Ishikawa (cell line): Measurements from ENCODE around the gene URI1.

Experiments
- CEBPB ChIP-seq: IDR thresholded peaks from 2 replicates; pipeline ENCODE4 v1.6.1; 2012
- CREB1 ChIP-seq: IDR thresholded peaks from 2 replicates; pipeline ENCODE4 v1.6.1; 2012; ENCODE audit warnings: low read depth
- EGR1 ChIP-seq: IDR thresholded peaks from 2 replicates; pipeline ENCODE4 v1.6.1; 2012
- EP300 ChIP-seq: IDR thresholded peaks from 2 replicates; pipeline ENCODE4 v1.6.1; 2012; ENCODE audit warnings: borderline replicate concordance
- FOXM1 ChIP-seq: IDR thresholded peaks from 2 replicates; pipeline ENCODE4 v1.6.1; 2012; ENCODE audit warnings: low read depth, borderline replicate concordance
- MAX ChIP-seq: IDR thresholded peaks from 2 replicates; pipeline ENCODE4 v1.6.1; 2012
- NFIC ChIP-seq: IDR thresholded peaks from 2 replicates; pipeline ENCODE4 v1.6.1; 2012
- RAD21 ChIP-seq: IDR thresholded peaks from 2 replicates; pipeline ENCODE4 v1.6.1; 2012; ENCODE audit warnings: low read depth
- REST ChIP-seq: IDR thresholded peaks from 2 replicates; pipeline ENCODE4 v1.6.1; 2012; ENCODE audit warnings: low read depth, mild to moderate bottlenecking
- TAF1 ChIP-seq: IDR thresholded peaks from 2 replicates; pipeline ENCODE4 v1.6.1; 2012; ENCODE audit warnings: low read depth, mild to moderate bottlenecking
- TCF12 ChIP-seq: IDR thresholded peaks from 2 replicates; pipeline ENCODE4 v1.6.1; 2012; ENCODE audit warnings: low read depth
- TEAD4 ChIP-seq: IDR thresholded peaks from 2 replicates; pipeline ENCODE4 v1.6.1; 2012
- USF1 ChIP-seq: IDR thresholded peaks from 2 replicates; pipeline ENCODE4 v1.6.1; 2012
- YY1 ChIP-seq: IDR thresholded peaks from 2 replicates; pipeline ENCODE4 v1.6.1; 2012; ENCODE audit warnings: low read depth
- ZBTB7A ChIP-seq: IDR thresholded peaks from 2 replicates; pipeline ENCODE4 v1.6.1; 2012; ENCODE audit warnings: low read depth

Gene URI1

GRCh38 chr19:30017172-30017571, 75.1 kb downstream of the URI1 start:
- TF ChIP-seq TEAD4: no peak
- no peak for TF ChIP-seq REST
- no peak for TF ChIP-seq CEBPB
- TF ChIP-seq TCF12: no peak
- no peak for TF ChIP-seq TAF1
- TF ChIP-seq EGR1: no peak
- no peak for TF ChIP-seq CREB1
- no peak for TF ChIP-seq RAD21
- TF ChIP-seq USF1: no peak
- TF ChIP-seq YY1: no peak
- no peak for TF ChIP-seq NFIC
- no peak for TF ChIP-seq ZBTB7A
- no peak for TF ChIP-seq MAX
- no peak for TF ChIP-seq EP300
- no peak for TF ChIP-seq FOXM1

GRCh38 chr19:30020189-30020588, 78.2 kb downstream of the URI1 start:
- no peak for TF ChIP-seq RAD21
- no peak for TF ChIP-seq CREB1
- TF ChIP-seq TAF1: no peak
- TF ChIP-seq NFIC: no peak
- no peak for TF ChIP-seq ZBTB7A
- TF ChIP-seq MAX: no peak
- TF ChIP-seq EGR1: no peak
- TF ChIP-seq USF1: no peak
- no peak for TF ChIP-seq TEAD4
- TF ChIP-seq TCF12: no peak
- no peak for TF ChIP-seq FOXM1
- no peak for TF ChIP-seq EP300
- TF ChIP-seq REST: no peak
- TF ChIP-seq YY1: no peak
- TF ChIP-seq CEBPB: no peak

GRCh38 chr19:30022659-30023058, 80.6 kb downstream of the URI1 start:
- TF ChIP-seq EGR1: no peak
- no peak for TF ChIP-seq RAD21
- TF ChIP-seq TEAD4: no peak
- TF ChIP-seq USF1: no peak
- TF ChIP-seq NFIC: no peak

GRCh38 chr19:30023330-30023729, 81.3 kb downstream of the URI1 start:
- TF ChIP-seq TAF1: no peak
- TF ChIP-seq MAX: no peak
- no peak for TF ChIP-seq FOXM1
- TF ChIP-seq YY1: no peak
- no peak for TF ChIP-seq RAD21
- TF ChIP-seq CREB1: no peak
- no peak for TF ChIP-seq EP300
- no peak for TF ChIP-seq TCF12
- no peak for TF ChIP-seq NFIC
- no peak for TF ChIP-seq EGR1
- TF ChIP-seq TEAD4: no peak
- no peak for TF ChIP-seq REST
- no peak for TF ChIP-seq ZBTB7A
